Neural progenitor cell (in vitro differentiated cells): Measurements from ENCODE around the gene CIAO3. TPM values are rescaled to one million over a fixed set of nuclear protein-coding genes. Genes with fewer than 3 reads are reported as not detected.
A peak's percentile ranks its signal among the peaks of the same experiment; 100 is the strongest.

Source experiments
- DNase-seq: peaks from one replicate; pipeline ENCODE4 v3.0.0-alpha.2; 2016; ENCODE audit warnings: low spot score
- H2AFZ ChIP-seq: fragments of 200-600 bp; sonication (generic); replicated peaks from 2 replicates; pipeline ENCODE4 v1.6.1; 2016; ENCODE audit warnings: antibody characterized with exemption
- H3F3A ChIP-seq: fragments of 200-600 bp; sonication (generic); 2 replicates; pipeline ENCODE4 v1.6.1; 2016; ENCODE audit warnings: antibody characterized with exemption, low read depth
- H3K27ac ChIP-seq: fragments of 200-600 bp; sonication (generic); 2 replicates; pipeline ENCODE4 v1.5.1; 2016; ENCODE audit warnings: mild to moderate bottlenecking
- H3K27me3 ChIP-seq: fragments of 200-600 bp; sonication (generic); 2 replicates; pipeline ENCODE4 v1.6.1; 2016; ENCODE audit warnings: mild to moderate bottlenecking, moderate library complexity
- H3K36me3 ChIP-seq: fragments of 200-600 bp; sonication (generic); 2 replicates; pipeline ENCODE4 v1.5.1; 2016
- H3K4me1 ChIP-seq: fragments of 200-600 bp; sonication (generic); 2 replicates; pipeline ENCODE4 v1.6.1; 2016; ENCODE audit warnings: mixed run types
- H3K4me2 ChIP-seq: fragments of 200-600 bp; sonication (generic); 2 replicates; pipeline ENCODE4 v1.6.1; 2016
- H3K4me3 ChIP-seq: fragments of 200-600 bp; sonication (generic); 2 replicates; pipeline ENCODE4 v1.5.1; 2016
- H3K79me2 ChIP-seq: fragments of 200-600 bp; sonication (generic); 2 replicates; pipeline ENCODE4 v1.6.1; 2016; ENCODE audit warnings: low read depth
- H3K9ac ChIP-seq: fragments of 200-600 bp; sonication (generic); 2 replicates; pipeline ENCODE4 v1.6.1; 2016
- H3K9me3 ChIP-seq: fragments of 200-600 bp; sonication (generic); 2 replicates; pipeline ENCODE4 v1.5.1; 2016; ENCODE audit warnings: low read depth
- H4K20me1 ChIP-seq: fragments of 200-600 bp; sonication (generic); 2 replicates; pipeline ENCODE4 v1.6.1; 2016; ENCODE audit warnings: low read depth
- H3K27ac Mint-ChIP-seq: 3 replicates; pipeline ENCODE4 v1.8.0; 2021; ENCODE audit warnings: mixed read lengths
- H3K27me3 Mint-ChIP-seq: 2 replicates; pipeline ENCODE4 v1.8.0; 2022; ENCODE audit warnings: low read depth, mild to moderate bottlenecking, inconsistent platforms, moderate library complexity, mixed read lengths; ENCODE audit not compliant: insufficient read depth
- H3K36me3 Mint-ChIP-seq: 3 replicates; pipeline ENCODE4 v1.8.0; 2021; ENCODE audit warnings: mixed read lengths
- H3K4me1 Mint-ChIP-seq: 3 replicates; pipeline ENCODE4 v1.8.0; 2021; ENCODE audit warnings: mixed read lengths
- H3K4me3 Mint-ChIP-seq: 3 replicates; pipeline ENCODE4 v1.8.0; 2021; ENCODE audit warnings: mild to moderate bottlenecking, moderate library complexity, mixed read lengths
- H3K9me3 Mint-ChIP-seq: 3 replicates; pipeline ENCODE4 v1.8.0; 2020; ENCODE audit warnings: mixed read lengths
- CTCF ChIP-seq: fragments of 200-600 bp; sonication (generic); IDR thresholded peaks from 2 replicates; pipeline ENCODE4 v1.5.1; 2017; ENCODE audit warnings: antibody characterized with exemption, mild to moderate bottlenecking
- EZH2 ChIP-seq: fragments of 200-600 bp; sonication (generic); IDR thresholded peaks from 2 replicates; pipeline ENCODE4 v1.6.1; 2017; ENCODE audit warnings: antibody characterized with exemption, mild to moderate bottlenecking, moderate library complexity
- EZH2phosphoT487 ChIP-seq: fragments of 200-600 bp; sonication (generic); IDR thresholded peaks from 2 replicates; pipeline ENCODE4 v1.6.1; 2017; ENCODE audit warnings: antibody characterized with exemption
- microRNA counts: library from miRNA; unstranded; fragments of <30 nt; microRNA quantifications from one replicate; lab custom pipeline; 2016
- microRNA-seq: library from miRNA; unstranded; fragments of <30 nt; microRNA quantifications from one replicate; pipeline ENCODE4, GENCODE V29; 2016
- small RNA-seq: library from RNA; depleted of rRNA; stranded (forward); fragments of <200 nt; gene quantifications from one replicate; pipeline ENCODE3, GENCODE V24; 2015
- total RNA-seq: library from RNA; depleted of rRNA; stranded (reverse); fragments of >200 nt; gene quantifications from 2 replicates; pipeline ENCODE4 v1.2.3, GENCODE V29; 2015; ENCODE audit warnings: low replicate concordance

CIAO3 gene
- total RNA-seq, 1 donor from 2014 or later, result 20.5 TPM

GRCh38 chr16:680967-681745 is 59.6 kb downstream of the CIAO3 start:
- Mint-ChIP-seq H3K27ac (no peak overlapping the region), H3K36me3 (peaks cover 3% of the 10 kb centered on the region), H3K4me1 (peaks cover 25% of the 10 kb centered on the region), H3K9me3 (no peaks in the 10 kb centered on the region), H3K4me3 (peak overlapping the region; percentile 82), H3K27me3 (peaks cover 8% of the 10 kb centered on the region)
- H4K20me1 ChIP-seq, result peaks cover 34% of the 10 kb centered on the region
- H3K27me3 ChIP-seq, result peaks cover 3% of the 10 kb centered on the region
- peaks cover 60% of the 10 kb centered on the region for H3F3A ChIP-seq
- peaks cover 14% of the 10 kb centered on the region for H3K4me1 ChIP-seq
- TF ChIP-seq EZH2phosphoT487, result no peak
- no peak for TF ChIP-seq EZH2
- TF ChIP-seq CTCF, result peak; percentile 26
- peak overlapping the region; percentile 94 for H3K4me3 ChIP-seq
- no peaks in the 10 kb centered on the region for H3K9me3 ChIP-seq
- H3K4me2 ChIP-seq, result peak overlapping the region; percentile 100
- no peak overlapping the region for H3K27ac ChIP-seq
- DNase-seq, result peak; percentile 53
- no peak overlapping the region for H2AFZ ChIP-seq
- H3K9ac ChIP-seq, result peak overlapping the region; percentile 75
- H3K79me2 ChIP-seq, result peaks cover 33% of the 10 kb centered on the region
- peaks cover 2% of the 10 kb centered on the region for H3K36me3 ChIP-seq

DNA sequence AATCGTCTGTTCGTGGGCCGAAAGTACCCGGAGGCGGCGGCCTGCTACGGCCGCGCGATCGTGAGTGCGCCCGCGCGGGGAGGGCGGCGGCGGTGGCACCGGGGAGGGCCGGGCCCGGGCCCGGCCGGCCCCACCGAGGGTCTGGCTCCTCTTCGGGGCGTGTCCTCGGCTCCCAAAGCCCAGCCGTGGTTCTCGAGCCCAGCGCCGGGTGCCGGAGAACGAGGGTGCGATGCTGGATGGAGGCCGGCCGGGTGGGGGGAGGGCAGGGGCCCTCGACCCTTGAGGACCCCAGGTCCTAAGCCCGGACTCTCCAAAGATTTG is 60.2 kb downstream of the CIAO3 start:
- no peak overlapping the region for H3K27ac Mint-ChIP-seq
- DNase-seq, result no peak
- peak overlapping the region; percentile 72 for H3K27ac ChIP-seq
- H3K4me3 ChIP-seq, result peak overlapping the region; percentile 94
- H3K4me2 ChIP-seq, result peak overlapping the region; percentile 100
- peaks cover 25% of the 10 kb centered on the region for H3K4me1 Mint-ChIP-seq
- H3K36me3 Mint-ChIP-seq, result peaks cover 3% of the 10 kb centered on the region
- H3K9me3 ChIP-seq, result no peaks in the 10 kb centered on the region
- H3K79me2 ChIP-seq, result peaks cover 33% of the 10 kb centered on the region
- peaks cover 14% of the 10 kb centered on the region for H3K4me1 ChIP-seq
- H2AFZ ChIP-seq, result no peak overlapping the region
- peaks cover 9% of the 10 kb centered on the region for H3K27me3 ChIP-seq
- peaks cover 8% of the 10 kb centered on the region for H3K27me3 Mint-ChIP-seq
- peak overlapping the region; percentile 82 for H3K4me3 Mint-ChIP-seq
- H3F3A ChIP-seq, result peaks cover 59% of the 10 kb centered on the region
- peaks cover 2% of the 10 kb centered on the region for H3K36me3 ChIP-seq
- peak overlapping the region; percentile 75 for H3K9ac ChIP-seq
- TF ChIP-seq EZH2phosphoT487 (no peak), CTCF (no peak), EZH2 (no peak)
- no peaks in the 10 kb centered on the region for H3K9me3 Mint-ChIP-seq
- H4K20me1 ChIP-seq, result peaks cover 34% of the 10 kb centered on the region

DNA sequence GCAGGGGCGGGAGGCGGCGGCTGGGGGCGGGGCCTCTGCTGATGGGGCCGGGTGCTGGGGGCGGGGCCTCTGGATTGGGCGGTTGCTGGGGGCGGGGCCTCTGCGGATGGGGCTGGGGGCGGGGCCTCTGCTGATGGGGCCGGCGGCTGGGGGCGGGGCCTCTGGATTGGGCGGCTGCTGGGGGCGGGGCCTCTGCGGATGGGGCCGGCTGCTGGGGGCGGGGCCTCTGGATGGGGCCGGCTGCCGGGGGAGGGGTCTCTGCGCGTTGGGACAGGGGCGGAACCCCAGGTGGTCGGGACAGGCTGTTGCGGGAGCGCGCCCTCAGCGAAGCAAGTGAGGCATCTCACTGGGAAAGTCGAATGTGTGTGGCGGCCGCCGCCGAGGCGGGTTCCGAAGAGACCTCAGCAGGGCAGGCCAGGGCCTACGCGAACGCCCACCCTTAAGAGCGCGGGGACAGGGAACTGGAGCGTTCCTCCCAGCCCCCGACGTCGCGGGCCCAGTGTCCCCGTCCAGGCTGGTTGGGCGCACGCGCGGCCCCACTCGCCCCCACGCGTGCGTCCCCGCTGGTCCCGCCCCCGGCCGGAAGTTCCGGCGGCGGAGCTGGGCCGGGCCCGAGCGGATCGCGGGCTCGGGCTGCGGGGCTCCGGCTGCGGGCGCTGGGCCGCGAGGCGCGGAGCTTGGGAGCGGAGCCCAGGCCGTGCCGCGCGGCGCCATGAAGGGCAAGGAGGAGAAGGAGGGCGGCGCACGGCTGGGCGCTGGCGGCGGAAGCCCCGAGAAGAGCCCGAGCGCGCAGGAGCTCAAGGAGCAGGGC is 60.8 kb downstream of the CIAO3 start, which contains the start of gene STUB1:
STUB1 (plus strand) TSS at position 597 of the 811 bp plus-strand sequence; CDS start at position 713, 116 bp downstream.
- Histone ChIP-seq H4K20me1 (peaks cover 37% of the 10 kb centered on the region), H3K4me2 (peak within 1 kb of the TSS; percentile 100), H3K4me3 (peak within 1 kb of the TSS; percentile 94), H3K27ac (peak within 1 kb of the TSS; percentile 72), H3K36me3 (peaks cover 2% of the 10 kb centered on the region), H3K9me3 (no peaks in the 10 kb centered on the region), H2AFZ (peak within 1 kb of the TSS; percentile 77), H3K4me1 (peaks cover 18% of the 10 kb centered on the region), H3F3A (peaks cover 59% of the 10 kb centered on the region), H3K9ac (peak within 1 kb of the TSS; percentile 75), H3K27me3 (peaks cover 15% of the 10 kb centered on the region), H3K79me2 (peaks cover 33% of the 10 kb centered on the region)
- TF ChIP-seq EZH2phosphoT487 (no peak), EZH2 (no peak), CTCF (no peak)
- Mint-ChIP-seq H3K36me3 (peaks cover 3% of the 10 kb centered on the region), H3K4me3 (peak within 1 kb of the TSS; percentile 85), H3K9me3 (no peaks in the 10 kb centered on the region), H3K4me1 (peaks cover 25% of the 10 kb centered on the region), H3K27ac (no peak within 1 kb of the TSS), H3K27me3 (peaks cover 8% of the 10 kb centered on the region)
- peak; percentile 97 for DNase-seq

MicroRNAs encoded within 50 kb of the gene (microRNA counts, 767-probe panel; counts per million panel counts)
- 460 counts per million, percentile 90 among the panel's probes with 10 or more counts for microRNA hsa-miR-662 (lab: Ali Mortazavi, UCI)

Small RNA genes within 50 kb of the gene (microRNA-seq; reads per million reads assigned to microRNA genes)
- gene MIR662, result not detected

Small RNA genes within 50 kb of the gene (small RNA-seq; reads per million reads assigned to genes)
- not detected for gene MIR662

Other genes starting within 250 kb of the CIAO3 start
- gene CAPN15, start 213.3 kb downstream of the CIAO3 start, total RNA-seq, result 6.8 and 41.0 TPM in 2 replicates
- gene PRR35, start 180.6 kb downstream of the CIAO3 start, total RNA-seq, result not detected in 2 replicates
- 0.28 TPM in 1 of 2 replicates, not detected in the other for gene NHLRC4, start 174.0 kb downstream of the CIAO3 start, total RNA-seq
- 16.1 and 60.7 TPM in 2 replicates for gene PIGQ, start 171.0 kb downstream of the CIAO3 start, total RNA-seq
- 6.0 and 30.0 TPM in 2 replicates for gene RAB40C, start 150.9 kb downstream of the CIAO3 start, total RNA-seq
- gene WFIKKN1, start 110.0 kb downstream of the CIAO3 start, total RNA-seq, result 5.9 and 22.5 TPM in 2 replicates
- 46.0 and 125 TPM in 2 replicates for gene METTL26, start 104.7 kb downstream of the CIAO3 start, total RNA-seq
- 1.5 and 4.7 TPM in 2 replicates for gene MCRIP2, start 99.2 kb downstream of the CIAO3 start, total RNA-seq
- gene WDR90, start 91.6 kb downstream of the CIAO3 start, total RNA-seq, result 9.3 and 33.4 TPM in 2 replicates
- 34.0 and 138 TPM in 2 replicates for gene RHOT2, start 72.9 kb downstream of the CIAO3 start, total RNA-seq
- gene RHBDL1, start 65.3 kb downstream of the CIAO3 start, total RNA-seq, result 0.28 and 5.3 TPM in 2 replicates
- 27.0 and 79.5 TPM in 2 replicates for gene STUB1, start 60.6 kb downstream of the CIAO3 start, total RNA-seq
- 32.1 and 54.8 TPM in 2 replicates for gene JMJD8, start 56.7 kb downstream of the CIAO3 start, total RNA-seq
- 3.5 and 12.5 TPM in 2 replicates for gene WDR24, start 50.6 kb downstream of the CIAO3 start, total RNA-seq
- gene FBXL16, start 35.2 kb downstream of the CIAO3 start, total RNA-seq, result 0.13 and 0.65 TPM in 2 replicates
- gene METRN, start 25.9 kb downstream of the CIAO3 start, total RNA-seq, result 24.3 and 110 TPM in 2 replicates
- 7.5 and 20.9 TPM in 2 replicates for gene ANTKMT, start 19.9 kb downstream of the CIAO3 start, total RNA-seq
- gene CCDC78, start 14.6 kb downstream of the CIAO3 start, total RNA-seq, result 0.67 and 3.7 TPM in 2 replicates
- gene HAGHL, start 13.9 kb downstream of the CIAO3 start, total RNA-seq, result 1.0 and 5.4 TPM in 2 replicates
- gene MSLN, start 19.7 kb upstream of the CIAO3 start, total RNA-seq, result 0.82 and 1.2 TPM in 2 replicates
- gene RPUSD1, start 47.4 kb upstream of the CIAO3 start, total RNA-seq, result 5.6 and 22.7 TPM in 2 replicates
- gene CHTF18, start 47.6 kb upstream of the CIAO3 start, total RNA-seq, result 35.6 and 124 TPM in 2 replicates
- gene GNG13, start 59.7 kb upstream of the CIAO3 start, total RNA-seq, result not detected in 2 replicates
- gene LMF1, start 230.0 kb upstream of the CIAO3 start, total RNA-seq, result 3.4 and 26.8 TPM in 2 replicates
- gene SOX8, start 240.8 kb upstream of the CIAO3 start, total RNA-seq, result 0.75 and 3.0 TPM in 2 replicates